Activated naive CD4-positive, alpha-beta T cell treated with anti-CD3 and anti-CD28 coated beads, Interleukin-2, amount 50 U/mL, for 24 hours (primary cell): ENCODE results near the gene CAPS2.

ENCODE experiments used
- H3K27ac Mint-ChIP-seq: one replicate; pipeline ENCODE4 v1.8.0; 2021; ENCODE audit warnings: mild to moderate bottlenecking, mixed read lengths
- H3K27me3 Mint-ChIP-seq: one replicate; pipeline ENCODE4 v1.8.0; 2021; ENCODE audit warnings: mixed read lengths
- H3K36me3 Mint-ChIP-seq: one replicate; pipeline ENCODE4 v1.8.0; 2021; ENCODE audit warnings: mixed read lengths
- H3K4me1 Mint-ChIP-seq: one replicate; pipeline ENCODE4 v1.8.0; 2021; ENCODE audit warnings: mixed read lengths
- H3K4me3 Mint-ChIP-seq: one replicate; pipeline ENCODE4 v1.8.0; 2021; ENCODE audit warnings: mild to moderate bottlenecking, mixed read lengths
- H3K9me3 Mint-ChIP-seq: one replicate; pipeline ENCODE4 v1.8.0; 2021; ENCODE audit warnings: mixed read lengths

The CAPS2 gene

GRCh38 chr12:75323663-75324062, 6.5 kb downstream of the CAPS2 start:
- peaks cover 15% of the 10 kb centered on the region for H3K27me3 Mint-ChIP-seq
- H3K36me3 Mint-ChIP-seq, result no peaks in the 10 kb centered on the region
- H3K9me3 Mint-ChIP-seq, result no peaks in the 10 kb centered on the region
- H3K4me1 Mint-ChIP-seq, result no peaks in the 10 kb centered on the region
- H3K27ac Mint-ChIP-seq, result no peak overlapping the region
- no peak overlapping the region for H3K4me3 Mint-ChIP-seq

GRCh38 chr12:75322464-75322863, 7.7 kb downstream of the CAPS2 start:
- Mint-ChIP-seq H3K27me3 (peaks cover 7% of the 10 kb centered on the region), H3K36me3 (no peaks in the 10 kb centered on the region), H3K4me3 (no peak overlapping the region), H3K4me1 (no peaks in the 10 kb centered on the region), H3K9me3 (no peaks in the 10 kb centered on the region), H3K27ac (no peak overlapping the region)

- no peaks in the 10 kb centered on the region for H3K9me3 Mint-ChIP-seq
Observed at GRCh38 chr12:75317784-75318183, 12.3 kb downstream of the CAPS2 start.

GRCh38 chr12:75315518-75315917, 14.6 kb downstream of the CAPS2 start:
- H3K27ac Mint-ChIP-seq, result no peak overlapping the region
- no peaks in the 10 kb centered on the region for H3K9me3 Mint-ChIP-seq
- no peak overlapping the region for H3K4me3 Mint-ChIP-seq
- H3K36me3 Mint-ChIP-seq, result no peaks in the 10 kb centered on the region
- peaks cover 3% of the 10 kb centered on the region for H3K27me3 Mint-ChIP-seq
- no peaks in the 10 kb centered on the region for H3K4me1 Mint-ChIP-seq

More at GRCh38 chr12:75317784-75318183, 12.3 kb downstream of the CAPS2 start:
- Mint-ChIP-seq H3K4me1 (no peaks in the 10 kb centered on the region), H3K27ac (no peak overlapping the region), H3K27me3 (peaks cover 3% of the 10 kb centered on the region), H3K36me3 (no peaks in the 10 kb centered on the region), H3K4me3 (no peak overlapping the region)

GRCh38 chr12:75311369-75311768, 18.8 kb downstream of the CAPS2 start:
- no peaks in the 10 kb centered on the region for H3K36me3 Mint-ChIP-seq
- peak overlapping the region; percentile 8 for H3K27ac Mint-ChIP-seq
- H3K27me3 Mint-ChIP-seq, result no peaks in the 10 kb centered on the region
- no peaks in the 10 kb centered on the region for H3K9me3 Mint-ChIP-seq
- H3K4me3 Mint-ChIP-seq, result no peak overlapping the region
- H3K4me1 Mint-ChIP-seq, result no peaks in the 10 kb centered on the region

GRCh38 chr12:75308279-75308678, 21.8 kb downstream of the CAPS2 start:
- H3K27ac Mint-ChIP-seq, result no peak overlapping the region
- H3K36me3 Mint-ChIP-seq, result peaks cover 2% of the 10 kb centered on the region
- no peaks in the 10 kb centered on the region for H3K9me3 Mint-ChIP-seq
- no peaks in the 10 kb centered on the region for H3K27me3 Mint-ChIP-seq
- H3K4me1 Mint-ChIP-seq, result no peaks in the 10 kb centered on the region
- no peak overlapping the region for H3K4me3 Mint-ChIP-seq

GRCh38 chr12:75305412-75306332, 24.5 kb downstream of the CAPS2 start:
- H3K4me3 Mint-ChIP-seq, result no peak overlapping the region
- no peaks in the 10 kb centered on the region for H3K27me3 Mint-ChIP-seq
- peaks cover 2% of the 10 kb centered on the region for H3K36me3 Mint-ChIP-seq
- no peaks in the 10 kb centered on the region for H3K9me3 Mint-ChIP-seq
- no peaks in the 10 kb centered on the region for H3K4me1 Mint-ChIP-seq
- H3K27ac Mint-ChIP-seq, result no peak overlapping the region

- H3K36me3 Mint-ChIP-seq, result peaks cover 2% of the 10 kb centered on the region
- no peaks in the 10 kb centered on the region for H3K27me3 Mint-ChIP-seq
- no peaks in the 10 kb centered on the region for H3K4me1 Mint-ChIP-seq
- no peak overlapping the region for H3K4me3 Mint-ChIP-seq
- no peaks in the 10 kb centered on the region for H3K9me3 Mint-ChIP-seq
- H3K27ac Mint-ChIP-seq, result no peak overlapping the region
Observed at GRCh38 chr12:75302781-75303180, 27.3 kb downstream of the CAPS2 start.

GRCh38 chr12:75302225-75302624, 27.9 kb downstream of the CAPS2 start:
- Mint-ChIP-seq H3K4me1 (no peaks in the 10 kb centered on the region), H3K27me3 (no peaks in the 10 kb centered on the region), H3K4me3 (no peak overlapping the region), H3K36me3 (peaks cover 2% of the 10 kb centered on the region), H3K27ac (no peak overlapping the region), H3K9me3 (no peaks in the 10 kb centered on the region)

- H3K9me3 Mint-ChIP-seq, result no peaks in the 10 kb centered on the region
- no peak overlapping the region for H3K27ac Mint-ChIP-seq
- H3K4me1 Mint-ChIP-seq, result no peaks in the 10 kb centered on the region
- no peak overlapping the region for H3K4me3 Mint-ChIP-seq
- no peaks in the 10 kb centered on the region for H3K36me3 Mint-ChIP-seq
- H3K27me3 Mint-ChIP-seq, result no peaks in the 10 kb centered on the region
Observed at GRCh38 chr12:75294797-75295196, 35.3 kb downstream of the CAPS2 start.

- Mint-ChIP-seq H3K9me3 (no peaks in the 10 kb centered on the region), H3K4me3 (no peak overlapping the region), H3K4me1 (no peaks in the 10 kb centered on the region), H3K36me3 (no peaks in the 10 kb centered on the region), H3K27ac (no peak overlapping the region), H3K27me3 (no peaks in the 10 kb centered on the region)
Observed at GRCh38 chr12:75294336-75294735, 35.8 kb downstream of the CAPS2 start.

GRCh38 chr12:75291014-75291413, 39.1 kb downstream of the CAPS2 start:
- no peak overlapping the region for H3K27ac Mint-ChIP-seq
- no peaks in the 10 kb centered on the region for H3K9me3 Mint-ChIP-seq
- H3K36me3 Mint-ChIP-seq, result no peaks in the 10 kb centered on the region
- H3K27me3 Mint-ChIP-seq, result no peaks in the 10 kb centered on the region
- no peak overlapping the region for H3K4me3 Mint-ChIP-seq
- no peaks in the 10 kb centered on the region for H3K4me1 Mint-ChIP-seq

- H3K27me3 Mint-ChIP-seq, result no peaks in the 10 kb centered on the region
- no peaks in the 10 kb centered on the region for H3K4me1 Mint-ChIP-seq
- no peak overlapping the region for H3K27ac Mint-ChIP-seq
- no peak overlapping the region for H3K4me3 Mint-ChIP-seq
- no peaks in the 10 kb centered on the region for H3K9me3 Mint-ChIP-seq
- no peaks in the 10 kb centered on the region for H3K36me3 Mint-ChIP-seq
Observed at GRCh38 chr12:75289753-75290152, 40.4 kb downstream of the CAPS2 start.

- no peak overlapping the region for H3K4me3 Mint-ChIP-seq
- no peaks in the 10 kb centered on the region for H3K27me3 Mint-ChIP-seq
- H3K36me3 Mint-ChIP-seq, result no peaks in the 10 kb centered on the region
- H3K27ac Mint-ChIP-seq, result no peak overlapping the region
- no peaks in the 10 kb centered on the region for H3K4me1 Mint-ChIP-seq
- H3K9me3 Mint-ChIP-seq, result no peaks in the 10 kb centered on the region
Observed at GRCh38 chr12:75288860-75289259, 41.3 kb downstream of the CAPS2 start.

- Mint-ChIP-seq H3K4me1 (no peaks in the 10 kb centered on the region), H3K36me3 (no peaks in the 10 kb centered on the region), H3K4me3 (no peak overlapping the region), H3K27ac (no peak overlapping the region), H3K27me3 (no peaks in the 10 kb centered on the region), H3K9me3 (no peaks in the 10 kb centered on the region)
Observed at GRCh38 chr12:75275702-75276101, 54.4 kb downstream of the CAPS2 start.

- no peaks in the 10 kb centered on the region for H3K4me1 Mint-ChIP-seq
- H3K27me3 Mint-ChIP-seq, result no peaks in the 10 kb centered on the region
- H3K36me3 Mint-ChIP-seq, result no peaks in the 10 kb centered on the region
- H3K4me3 Mint-ChIP-seq, result no peak overlapping the region
- H3K27ac Mint-ChIP-seq, result no peak overlapping the region
- no peaks in the 10 kb centered on the region for H3K9me3 Mint-ChIP-seq
Observed at GRCh38 chr12:75271576-75271975, 58.5 kb downstream of the CAPS2 start.

- Mint-ChIP-seq H3K4me3 (no peak overlapping the region), H3K27ac (no peak overlapping the region), H3K4me1 (no peaks in the 10 kb centered on the region), H3K36me3 (no peaks in the 10 kb centered on the region), H3K9me3 (peaks cover 5% of the 10 kb centered on the region), H3K27me3 (peaks cover 2% of the 10 kb centered on the region)
Observed at GRCh38 chr12:75270157-75270556, 60.0 kb downstream of the CAPS2 start.
